GM18870 (cell line): Measurements from ENCODE around the gene STX16.

Experiments
- ATAC-seq: cut with Tn5 transposase; IDR thresholded peaks from one replicate; pipeline ENCODE4 v1.9.1; 2021; ENCODE audit warnings: moderate library complexity; ENCODE audit not compliant: unreplicated experiment

STX16 gene

GRCh38 chr20:58709013-58709702, 58.1 kb downstream of the STX16 start:
- no peak for ATAC-seq

- no peak for ATAC-seq
These were observed 58.6 kb downstream of the STX16 start for GRCh38 chr20:58709703-58710039.

- no peak for ATAC-seq
These were observed 59.6 kb downstream of the STX16 start for GRCh38 chr20:58710481-58711265.

- ATAC-seq: no peak
These were observed 60.4 kb downstream of the STX16 start for GRCh38 chr20:58711266-58712051.

GRCh38 chr20:58712151-58712791, 61.2 kb downstream of the STX16 start:
- no peak for ATAC-seq

GRCh38 chr20:58712806-58713731, 62.0 kb downstream of the STX16 start:
- no peak for ATAC-seq

GRCh38 chr20:58713801-58714339, 62.8 kb downstream of the STX16 start:
- ATAC-seq: no peak

- ATAC-seq: no peak
These were observed 63.3 kb downstream of the STX16 start for GRCh38 chr20:58714340-58714922.

GRCh38 chr20:58714923-58715351, 63.9 kb downstream of the STX16 start:
- no peak for ATAC-seq

GRCh38 chr20:58715391-58715800, 64.3 kb downstream of the STX16 start:
- ATAC-seq: no peak

GRCh38 chr20:58715801-58716475, 64.9 kb downstream of the STX16 start:
- ATAC-seq: no peak

- no peak for ATAC-seq
These were observed 65.6 kb downstream of the STX16 start for GRCh38 chr20:58716476-58717277.

GRCh38 chr20:58717278-58718091, 66.4 kb downstream of the STX16 start:
- no peak for ATAC-seq

GRCh38 chr20:58718121-58718563, 67.1 kb downstream of the STX16 start:
- ATAC-seq: no peak

- ATAC-seq: no peak
These were observed 67.6 kb downstream of the STX16 start for GRCh38 chr20:58718729-58719128.

- no peak for ATAC-seq
These were observed 68.2 kb downstream of the STX16 start for GRCh38 chr20:58719258-58719657.

GRCh38 chr20:58719971-58720371, 68.9 kb downstream of the STX16 start:
- no peak for ATAC-seq
